Skeletal muscle satellite cell (primary cell): ENCODE results near the gene NEK1.

ENCODE experiments used
- H3K27me3 ChIP-seq: 2 replicates; pipeline ENCODE4 v1.7.0; 2013; ENCODE audit warnings: low read length; ENCODE audit not compliant: control insufficient read depth, insufficient read depth
- H3K36me3 ChIP-seq: 2 replicates; pipeline ENCODE4 v1.7.0; 2013; ENCODE audit warnings: mild to moderate bottlenecking, control low read depth, low read length; ENCODE audit not compliant: insufficient read depth
- H3K4me1 ChIP-seq: 2 replicates; pipeline ENCODE4 v1.7.0; 2013; ENCODE audit warnings: low read length; ENCODE audit not compliant: control insufficient read depth, insufficient read depth
- H3K4me2 ChIP-seq: 2 replicates; pipeline ENCODE4 v1.7.0; 2013; ENCODE audit warnings: mild to moderate bottlenecking, low read length
- H3K4me3 ChIP-seq: 2 replicates; pipeline ENCODE4 v1.7.0; 2013; ENCODE audit warnings: low read length
- H3K9ac ChIP-seq: 2 replicates; pipeline ENCODE4 v1.7.0; 2013; ENCODE audit warnings: mild to moderate bottlenecking, low read depth, low read length, moderate library complexity
- H3K9me3 ChIP-seq: replicated peaks from 2 replicates; pipeline ENCODE4 v1.7.0; 2013; ENCODE audit warnings: mild to moderate bottlenecking, control low read depth, low read length

The NEK1 gene

DNA sequence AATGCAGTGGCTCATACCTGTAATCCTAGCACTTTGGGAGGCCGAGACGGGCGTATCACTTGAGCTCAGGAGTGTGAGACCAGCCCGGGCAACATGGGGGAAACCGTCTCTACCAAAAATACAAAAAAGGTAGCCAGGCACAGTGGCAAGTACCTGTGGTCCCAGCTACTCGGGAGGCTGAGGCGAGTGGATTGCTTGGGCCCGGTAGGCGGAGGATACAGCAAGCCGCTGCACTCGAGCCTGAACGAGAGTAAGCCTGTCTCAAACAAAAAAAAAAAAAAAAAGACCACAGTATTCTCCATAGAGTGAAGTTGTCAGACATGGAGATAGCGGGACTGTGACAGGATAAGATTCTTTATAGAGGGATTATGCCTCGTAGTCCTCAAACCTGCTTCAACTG is 265.5 kb downstream of the NEK1 start:
- Histone ChIP-seq H3K9ac (no peak overlapping the region), H3K4me3 (no peak overlapping the region), H3K9me3 (no peaks in the 10 kb centered on the region), H3K4me2 (no peak overlapping the region), H3K4me1 (peaks cover 33% of the 10 kb centered on the region), H3K36me3 (no peaks in the 10 kb centered on the region), H3K27me3 (no peaks in the 10 kb centered on the region)

GRCh38 chr4:169345316-169345721 is 267.1 kb downstream of the NEK1 start:
- Histone ChIP-seq H3K27me3 (no peaks in the 10 kb centered on the region), H3K4me1 (peaks cover 41% of the 10 kb centered on the region), H3K9ac (no peak overlapping the region), H3K4me3 (no peak overlapping the region), H3K4me2 (no peak overlapping the region), H3K9me3 (no peaks in the 10 kb centered on the region), H3K36me3 (no peaks in the 10 kb centered on the region)
